ENCODE measurements around the gene SLC2A10.

DNA sequence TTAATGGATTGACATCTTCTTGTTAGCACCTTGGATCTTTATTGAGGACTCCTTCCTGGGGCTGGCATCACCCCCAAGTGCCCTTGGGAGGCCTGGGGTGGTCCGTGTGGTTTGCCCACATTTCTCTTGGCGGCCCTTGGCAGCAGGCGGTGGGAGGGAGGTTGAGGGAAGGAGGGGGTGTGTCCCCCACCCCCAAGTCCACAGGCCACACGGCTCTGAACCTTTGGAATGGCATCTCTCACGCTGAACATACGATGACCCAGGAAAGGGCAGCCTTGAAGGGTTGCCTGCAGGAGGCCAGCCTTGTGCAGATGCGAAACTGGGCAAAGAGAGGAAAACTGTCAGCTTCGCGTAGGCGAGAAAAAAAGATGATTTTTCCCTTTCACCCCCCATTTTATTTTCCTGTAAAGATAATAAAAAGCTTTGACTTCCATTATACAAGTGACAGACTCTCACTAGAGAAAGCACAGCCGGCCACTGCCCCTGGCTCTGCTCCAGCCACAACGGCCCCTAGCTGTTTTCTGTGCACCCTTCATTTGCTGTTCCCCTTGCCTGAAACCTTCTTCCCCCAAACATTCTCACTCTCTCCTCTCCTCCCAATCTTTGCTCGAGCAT, 56.2 kb downstream of the SLC2A10 start:
- TF ChIP-seq POLR2A (IDR thresholded peaks at IDR 0.05; ENCODE audit: low read depth, low read length) (no peak), POLR2AphosphoS5 (IDR thresholded peaks at IDR 0.05; ENCODE audit: low read depth, low read length) (no peak), TAF1 (IDR thresholded peaks at IDR 0.05; ENCODE audit: borderline replicate concordance, low read depth, low read length) (no peak)

All from GM12892 (cell line).